Adrenal gland (tissue), 5 donors: ENCODE measurements around the gene TMEM179B.

Experiments
- POLR2A ChIP-seq, 2 donors: fragments of 450-650 bp; IDR thresholded peaks; one replicate each; pipeline ENCODE4 v1.6.1; 2017; ENCODE audit warnings: antibody characterized with exemption in 2 of 2, mild to moderate bottlenecking in 2 of 2, moderate library complexity in 1 of 2
- TF ChIP-seq, protein P1 (sequence below), 6 experiments: fragments of 450-650 bp in 4 of 6; fragments of 200-600 bp in 2 of 6; sonication (generic) in 1 of 6; IDR thresholded peaks; 1 replicate in 5 of 6; 2 replicates in 1 of 6; pipeline versions ENCODE4 v1.5.1 to v1.8.0; 2016 to 2021; ENCODE audit warnings: antibody characterized with exemption in 6 of 6, mild to moderate bottlenecking in 2 of 6, moderate library complexity in 1 of 6
- donor health status: DM: no; HTN: no; CAD: no.

DNA sequence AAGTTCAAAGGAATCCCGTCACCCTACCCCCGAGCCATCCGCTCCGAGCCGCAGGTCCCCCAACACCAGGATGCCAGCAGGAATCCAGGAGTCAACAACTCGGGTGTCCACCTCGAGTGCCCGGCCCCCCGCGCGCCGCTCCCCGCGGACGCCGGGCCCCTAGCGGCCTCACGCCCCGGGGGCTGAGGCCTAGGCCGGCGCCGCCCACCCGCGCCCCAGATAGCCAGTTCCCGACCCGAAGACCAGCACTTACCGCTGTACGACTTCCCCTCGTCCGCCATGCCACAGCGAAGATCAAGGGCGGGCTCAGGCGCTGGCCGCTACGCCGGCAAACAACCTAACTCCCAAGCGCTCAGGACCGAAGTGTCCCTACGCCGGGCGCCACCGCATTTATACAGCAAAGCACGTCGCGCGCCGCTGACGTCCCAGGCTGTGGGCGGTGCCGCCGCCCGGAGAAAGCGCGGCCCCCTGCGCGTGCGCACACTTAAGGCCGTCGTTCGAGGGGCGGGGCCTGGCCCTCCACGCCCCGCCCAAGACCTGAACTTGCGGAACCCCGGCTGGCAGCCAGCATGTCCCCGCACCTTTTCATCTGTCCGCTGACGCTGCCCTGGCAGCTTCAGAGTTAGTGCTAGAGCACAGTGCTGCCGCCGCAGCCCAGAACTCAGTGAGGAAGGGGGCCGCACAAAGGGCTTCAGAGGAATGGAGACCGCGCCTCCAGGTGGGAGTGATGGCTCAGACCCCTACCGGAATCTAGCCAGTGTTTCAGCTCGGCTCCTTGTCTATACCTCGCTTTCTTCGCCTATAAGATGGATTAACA, 18.1 kb downstream of the TMEM179B start, which contains the start of gene NXF1:
- TF ChIP-seq, protein P1, sequence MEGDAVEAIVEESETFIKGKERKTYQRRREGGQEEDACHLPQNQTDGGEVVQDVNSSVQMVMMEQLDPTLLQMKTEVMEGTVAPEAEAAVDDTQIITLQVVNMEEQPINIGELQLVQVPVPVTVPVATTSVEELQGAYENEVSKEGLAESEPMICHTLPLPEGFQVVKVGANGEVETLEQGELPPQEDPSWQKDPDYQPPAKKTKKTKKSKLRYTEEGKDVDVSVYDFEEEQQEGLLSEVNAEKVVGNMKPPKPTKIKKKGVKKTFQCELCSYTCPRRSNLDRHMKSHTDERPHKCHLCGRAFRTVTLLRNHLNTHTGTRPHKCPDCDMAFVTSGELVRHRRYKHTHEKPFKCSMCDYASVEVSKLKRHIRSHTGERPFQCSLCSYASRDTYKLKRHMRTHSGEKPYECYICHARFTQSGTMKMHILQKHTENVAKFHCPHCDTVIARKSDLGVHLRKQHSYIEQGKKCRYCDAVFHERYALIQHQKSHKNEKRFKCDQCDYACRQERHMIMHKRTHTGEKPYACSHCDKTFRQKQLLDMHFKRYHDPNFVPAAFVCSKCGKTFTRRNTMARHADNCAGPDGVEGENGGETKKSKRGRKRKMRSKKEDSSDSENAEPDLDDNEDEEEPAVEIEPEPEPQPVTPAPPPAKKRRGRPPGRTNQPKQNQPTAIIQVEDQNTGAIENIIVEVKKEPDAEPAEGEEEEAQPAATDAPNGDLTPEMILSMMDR (IDR thresholded peaks at IDR 0.05) = peak in 4 of 6 experiments; percentile 24 to 41 (median 38)
- peak; percentile 100 for TF ChIP-seq POLR2A (IDR thresholded peaks at IDR 0.05)
